Measurements from ENCODE around the gene CRYAB.
"Not testable (repeated sequence)": the region's sequence is repeated elsewhere in the genome, so short reads cannot be mapped to it uniquely, and the experiment has no call there.

The CRYAB gene

DNA sequence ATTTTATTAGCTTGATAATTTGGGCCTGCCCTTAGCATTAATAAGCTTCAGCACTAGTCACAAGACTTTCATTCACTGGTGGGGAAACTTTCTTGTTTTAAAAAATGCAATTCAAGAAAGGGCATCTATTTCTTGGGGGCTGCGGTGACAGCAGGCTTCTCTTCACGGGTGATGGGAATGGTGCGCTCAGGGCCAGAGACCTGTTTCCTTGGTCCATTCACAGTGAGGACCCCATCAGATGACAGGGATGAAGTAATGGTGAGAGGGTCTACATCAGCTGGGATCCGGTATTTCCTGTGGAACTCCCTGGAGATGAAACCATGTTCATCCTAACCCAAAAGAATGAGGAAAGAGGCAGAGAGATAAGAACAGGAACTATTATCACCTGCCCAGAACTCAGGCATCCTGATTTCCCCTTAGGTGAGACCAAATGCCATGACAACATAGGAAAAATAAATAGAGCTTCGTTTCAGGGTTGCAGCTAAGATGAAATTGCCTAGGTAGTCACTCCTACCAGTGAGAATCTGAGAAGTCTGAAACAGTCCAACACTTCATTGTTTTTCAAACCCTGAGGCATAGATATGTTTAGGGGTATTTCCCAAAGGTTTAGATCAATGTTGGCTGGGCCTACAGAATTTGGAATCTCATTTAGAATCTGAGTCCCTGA is 2.8 kb downstream of the CRYAB start:
- DNase-seq (ENCODE audit: low spot score) = no peak

DNA sequence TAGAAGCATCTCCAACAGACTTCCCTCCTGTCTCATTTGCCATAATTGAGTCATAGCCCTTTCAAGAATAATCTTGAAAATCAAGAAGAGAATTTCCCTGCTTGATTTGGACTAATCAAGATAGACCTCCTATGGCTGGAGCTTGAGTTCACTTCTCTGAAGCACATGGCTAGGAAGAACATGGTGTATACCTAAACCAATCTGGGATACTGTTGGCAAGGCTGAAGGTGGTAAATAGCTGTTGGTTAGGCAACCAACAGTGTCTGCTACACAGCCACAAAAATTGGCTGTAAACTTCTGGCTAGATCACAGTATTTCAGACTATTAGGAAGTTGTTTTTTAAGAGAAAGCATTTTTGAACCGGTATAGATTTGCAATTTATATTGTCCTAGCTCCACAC is 4.9 kb downstream of the CRYAB start:
- no peak for DNase-seq (ENCODE audit: low spot score)

DNA sequence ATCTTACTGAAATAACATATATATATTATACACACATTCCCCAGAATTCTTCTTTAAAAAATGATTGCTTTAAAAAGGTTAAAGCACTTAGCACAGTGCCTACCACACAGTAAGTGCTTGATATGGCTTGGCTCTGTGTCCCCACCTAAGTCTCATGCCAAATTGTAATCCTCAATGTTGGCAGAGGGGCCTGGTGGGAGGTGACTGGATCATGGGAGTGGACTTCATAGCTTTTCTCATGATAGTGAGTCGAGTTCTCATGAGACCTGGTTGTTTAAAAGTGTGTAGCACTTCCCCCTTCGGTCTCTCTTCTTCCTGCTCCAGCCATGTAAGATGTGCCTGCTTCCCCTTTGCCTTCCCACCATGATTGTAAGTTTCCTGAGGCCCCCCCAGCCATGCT is 6.2 kb downstream of the CRYAB start:
- DNase-seq (ENCODE audit: low spot score) = no peak

DNA sequence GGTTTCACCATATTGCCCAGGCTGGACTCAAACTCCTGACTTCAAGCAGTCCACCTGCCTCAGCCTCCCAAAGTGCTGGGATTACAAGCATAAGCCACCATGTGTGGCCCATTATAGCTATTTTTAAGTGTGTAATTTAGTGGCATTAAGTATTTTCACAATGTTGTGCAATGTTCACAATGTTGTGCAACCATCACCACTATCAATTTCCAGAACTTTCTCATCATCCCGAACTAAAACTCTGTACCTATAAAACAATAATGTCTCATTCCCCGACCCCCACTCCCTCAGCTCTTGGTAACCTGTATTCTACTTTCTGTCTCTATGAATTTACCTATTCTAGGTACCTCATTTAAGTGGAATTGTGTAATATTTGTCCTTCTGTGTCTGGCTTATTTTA is 24.7 kb downstream of the CRYAB start:
- no peak for DNase-seq (ENCODE audit: low spot score)

DNA sequence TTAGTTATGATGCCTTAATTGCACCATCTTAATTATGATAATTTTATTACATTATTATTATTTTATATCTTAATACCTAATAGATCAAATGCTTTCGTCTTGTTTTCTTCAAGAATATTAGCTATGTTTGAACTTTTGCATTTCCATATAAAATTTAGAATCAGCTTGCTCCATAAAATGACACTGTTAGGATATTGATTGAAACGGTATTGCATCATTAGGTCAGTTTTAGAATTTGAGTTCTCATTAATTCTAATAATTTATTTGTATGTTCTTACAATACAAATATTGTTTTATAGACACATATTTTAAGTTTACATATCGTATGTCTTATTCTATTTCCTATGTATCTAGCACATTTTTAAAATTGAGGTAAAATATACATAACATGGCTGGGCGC is 25.5 kb downstream of the CRYAB start:
- no peak for DNase-seq (ENCODE audit: low spot score)

DNA sequence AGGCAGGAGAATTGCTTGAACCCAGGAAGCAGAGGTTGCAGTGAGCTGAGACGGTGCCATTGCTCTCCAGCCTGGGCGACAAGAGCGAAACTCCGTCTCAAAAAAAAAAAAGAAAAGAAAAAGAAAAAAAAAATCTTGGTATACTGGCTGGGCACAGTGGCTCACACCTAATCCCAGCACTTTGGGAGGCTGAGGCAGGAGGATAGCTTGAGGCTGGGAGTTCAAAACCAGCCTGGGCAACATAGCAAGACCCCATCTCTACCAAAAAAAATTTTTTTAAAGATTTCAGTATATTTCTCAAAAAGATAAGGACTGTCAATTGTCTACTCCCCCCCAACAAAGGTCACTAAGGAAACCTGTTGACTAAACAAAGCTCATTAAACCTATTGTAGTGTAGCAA is 26.5 kb downstream of the CRYAB start:
- DNase-seq (ENCODE audit: low spot score) = not testable (repeated sequence)

DNA sequence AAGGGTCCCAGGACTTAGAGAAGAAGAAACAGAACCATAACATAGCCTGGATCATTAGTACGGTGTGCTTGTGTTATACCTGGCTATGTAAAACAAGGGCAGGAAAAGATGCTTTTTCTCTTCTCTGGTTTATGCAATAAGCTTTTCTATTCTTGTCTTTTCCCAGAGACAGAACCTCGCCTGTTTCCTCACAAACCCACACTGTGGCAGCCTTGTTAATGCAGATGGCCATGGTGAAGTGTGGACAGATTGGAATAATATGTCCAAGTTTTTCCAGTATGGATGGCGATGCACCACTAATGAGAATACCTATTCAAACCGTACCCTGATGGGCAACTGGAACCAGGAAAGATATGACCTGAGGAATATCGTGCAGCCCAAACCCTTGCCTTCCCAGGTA is 29.4 kb downstream of the CRYAB start:
- no peak for DNase-seq (ENCODE audit: low spot score)

DNA sequence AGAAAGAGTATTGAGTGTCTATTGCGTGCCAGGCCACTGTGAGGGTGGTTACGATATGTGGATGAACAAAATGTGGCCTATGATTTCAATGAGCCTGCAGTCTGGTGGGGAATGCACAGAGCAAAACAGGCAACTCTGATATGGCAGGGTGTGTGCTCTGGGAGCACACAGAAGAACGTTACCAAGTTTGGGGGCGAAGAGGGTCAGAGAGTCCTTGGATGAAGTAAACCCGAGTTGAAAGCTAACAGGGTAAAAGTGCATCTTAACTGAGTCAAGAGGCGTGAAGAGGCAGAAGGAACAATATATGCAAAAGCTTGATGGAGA is 32.0 kb downstream of the CRYAB start:
- no peak for DNase-seq (ENCODE audit: low spot score)

DNA sequence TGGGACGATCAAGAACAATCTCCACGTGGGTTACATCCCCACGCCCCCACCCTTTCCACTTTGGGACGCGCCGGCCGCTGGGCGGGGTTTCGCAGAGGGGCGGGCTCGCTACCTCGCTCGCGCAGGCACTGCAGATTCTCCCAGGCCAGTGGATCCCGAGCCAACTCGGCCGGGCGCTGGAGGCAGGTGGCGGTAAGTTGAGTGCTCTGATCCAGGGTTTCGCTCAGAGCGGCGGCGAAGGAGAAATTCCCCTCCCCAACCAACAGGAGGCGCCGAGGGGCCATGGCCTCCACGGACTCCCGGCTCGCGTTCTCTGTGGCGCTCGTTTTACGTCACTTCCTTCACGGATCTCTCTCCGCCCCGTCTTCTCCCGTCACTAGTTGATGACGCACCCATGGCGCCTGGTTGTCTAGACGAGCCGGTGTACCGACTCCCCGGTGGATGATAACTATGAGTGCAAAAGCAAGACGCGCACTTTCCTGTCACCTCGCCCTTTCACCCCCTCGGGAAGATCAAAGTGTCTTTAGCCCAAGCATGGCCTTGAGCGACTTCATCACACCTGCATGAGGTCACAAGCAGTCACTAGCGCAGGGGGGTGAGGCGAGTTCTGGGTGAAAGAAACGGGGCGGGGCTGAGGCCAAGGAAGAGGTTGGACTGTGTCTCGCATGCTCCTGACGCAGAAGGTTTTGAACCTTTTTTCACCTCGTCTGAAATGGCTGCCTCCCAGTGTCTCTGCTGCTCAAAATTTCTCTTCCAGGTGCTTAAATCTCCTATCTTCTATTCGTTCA is 32.5 kb downstream of the CRYAB start, which contains the start of the genes CFAP68 and FDXACB1:
CFAP68 (plus strand) TSS at position 693 of the 788 bp plus-strand sequence; CDS start at position 713, 20 bp downstream.
FDXACB1 (minus strand) TSS at position 317 of the 788 bp plus-strand sequence; CDS start at position 284, 33 bp downstream.
- DNase-seq (ENCODE audit: low spot score) = peak; percentile 95

DNA sequence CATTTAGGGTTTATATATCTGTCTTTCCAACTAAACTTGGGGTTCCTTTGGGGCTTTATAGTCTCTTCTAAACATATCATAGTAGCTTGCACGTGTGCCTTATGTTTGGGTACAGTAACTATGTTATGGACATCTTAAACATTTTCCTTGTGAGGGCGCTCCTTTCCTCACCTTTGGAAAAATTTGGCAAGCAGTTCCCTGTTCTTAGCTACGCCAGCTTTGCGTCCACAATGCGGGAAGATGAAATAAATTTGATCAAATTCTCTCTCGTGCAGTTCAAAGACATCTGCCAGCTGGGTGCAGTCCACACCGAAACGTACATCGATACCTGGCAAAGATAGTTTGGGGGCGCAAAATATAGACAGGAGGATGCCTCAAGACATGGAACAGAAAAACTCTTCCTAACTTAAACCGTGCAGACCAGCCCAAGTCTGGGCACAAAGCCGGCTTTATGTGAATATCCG is 33.2 kb downstream of the CRYAB start:
- no peak for DNase-seq (ENCODE audit: low spot score)

DNA sequence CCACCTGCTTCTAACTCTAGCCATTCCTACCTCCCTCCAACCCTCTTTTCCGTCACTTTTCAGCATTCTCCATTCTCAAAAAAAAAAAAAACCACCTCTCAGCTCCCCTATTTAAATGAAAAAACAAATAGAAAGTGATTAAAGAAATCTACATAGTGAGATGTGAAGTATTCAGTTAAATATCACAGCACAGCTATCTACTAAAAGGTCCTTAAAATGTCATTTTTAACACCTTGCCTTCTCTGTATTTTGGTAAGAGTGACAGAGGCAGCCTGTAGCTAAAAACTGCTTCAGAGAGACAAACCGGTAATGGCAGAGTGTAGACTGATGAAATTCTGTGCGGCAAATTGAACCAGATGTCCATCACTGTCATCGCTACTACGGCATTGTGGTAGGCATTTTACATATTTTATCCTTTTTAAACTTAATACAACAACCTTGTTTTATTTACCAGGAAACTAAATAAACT is 39.8 kb downstream of the CRYAB start:
- peak; percentile 4 for DNase-seq (ENCODE audit: low spot score)

DNA sequence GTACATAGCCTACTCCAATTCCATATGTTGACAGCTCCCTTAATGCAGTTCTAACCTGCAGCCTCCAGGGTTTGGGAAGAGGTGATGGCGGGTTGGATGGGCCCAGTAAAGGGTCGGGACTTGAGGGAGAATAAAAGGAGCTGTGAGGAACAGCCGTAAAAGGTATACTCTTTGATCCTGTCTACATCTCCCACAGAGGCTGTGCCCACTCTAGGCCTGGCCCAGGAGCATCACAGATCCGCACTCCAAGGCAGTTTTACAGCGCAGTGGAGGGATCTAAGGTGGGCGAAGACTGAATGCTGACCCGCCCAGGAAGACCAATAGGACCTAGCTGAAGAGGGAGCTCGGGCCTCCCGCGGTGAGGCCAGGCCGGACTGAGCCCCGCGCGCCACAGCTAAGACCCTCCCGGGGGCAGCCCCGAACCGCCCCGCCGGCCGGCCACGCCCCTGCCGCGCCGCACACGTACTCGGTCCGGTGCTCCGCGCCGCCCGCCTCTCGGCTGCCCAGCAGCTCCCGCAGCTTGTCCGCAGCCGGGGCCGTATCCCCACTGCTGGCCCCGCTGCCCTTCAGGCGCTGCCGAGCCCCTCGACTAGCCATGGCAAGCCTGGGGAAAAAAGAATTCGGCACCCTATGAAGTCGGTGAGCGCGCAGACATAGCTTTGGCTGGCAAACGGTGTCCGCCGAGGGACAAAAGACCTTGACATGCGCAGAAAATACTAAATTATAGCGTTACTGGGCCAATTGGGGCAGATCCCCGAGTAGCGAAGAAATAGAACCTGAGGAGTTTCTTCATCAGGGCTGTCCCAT is 40.5 kb downstream of the CRYAB start, which contains the start of gene ALG9:
ALG9 (minus strand) TSS at position 696 of the 807 bp plus-strand sequence; CDS start at position 597, 99 bp downstream.
- peak; percentile 92 for DNase-seq (ENCODE audit: low spot score)

DNA sequence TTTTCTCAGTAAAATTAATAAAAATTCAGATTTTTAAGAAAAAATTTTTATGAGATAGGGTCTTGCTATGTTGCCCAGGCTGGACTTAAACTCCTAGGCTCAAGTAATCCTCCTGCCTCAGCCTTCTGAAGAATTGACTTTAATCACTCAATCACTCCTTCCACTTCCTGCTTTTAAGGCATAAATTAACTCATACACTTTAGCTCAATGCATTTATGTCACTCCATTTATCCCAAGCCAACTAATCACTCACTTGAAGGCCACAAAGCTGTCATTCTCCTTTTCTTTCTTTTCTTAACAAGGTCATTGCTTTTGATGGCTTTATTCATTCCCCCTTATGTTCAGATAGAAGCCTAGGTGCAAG is 41.1 kb downstream of the CRYAB start:
- no peak for DNase-seq (ENCODE audit: low spot score)

DNA sequence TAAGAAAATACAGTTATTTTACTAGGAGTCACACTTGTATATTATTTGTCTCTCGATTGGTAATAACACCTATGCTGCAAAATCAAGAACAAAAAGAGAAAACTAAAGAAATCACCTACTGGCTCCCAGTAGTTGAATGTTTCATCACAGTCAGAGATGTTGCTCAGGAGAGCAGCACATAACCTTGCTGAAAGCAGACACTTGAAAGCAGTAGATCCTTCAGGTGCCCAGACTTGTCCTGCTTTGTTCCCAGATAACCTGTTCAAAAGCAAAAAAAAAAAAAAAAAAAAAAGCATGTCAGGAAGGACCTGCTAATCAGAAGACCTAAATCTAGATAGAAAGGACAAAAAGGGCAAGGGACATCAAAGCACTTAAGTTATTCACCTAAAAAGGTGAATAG is 41.5 kb downstream of the CRYAB start:
- DNase-seq (ENCODE audit: low spot score) = no peak

DNA sequence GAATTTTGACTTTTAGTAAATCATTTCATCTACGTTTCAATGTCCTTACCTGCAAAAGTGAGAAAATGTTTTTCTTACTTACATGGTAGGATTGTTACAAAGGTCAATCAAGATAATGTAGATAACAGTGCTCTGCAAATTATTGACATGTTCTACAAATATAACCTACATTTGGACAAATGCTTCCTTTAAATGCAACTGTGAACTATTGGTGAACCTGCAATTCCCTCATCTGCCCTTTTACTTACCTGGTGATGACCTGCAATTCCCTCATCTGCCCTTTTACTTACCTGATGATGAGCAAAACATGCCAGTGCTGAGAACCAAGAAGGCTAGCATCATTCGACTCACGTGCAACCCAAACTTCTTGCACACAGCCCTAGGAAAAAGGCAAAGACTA is 51.3 kb downstream of the CRYAB start:
- no peak for DNase-seq (ENCODE audit: low spot score)

Data from iPS-NIHi11 (cell line).